SK-N-SH (cell line): Measurements from ENCODE around the gene OSBPL8.

ENCODE experiments used
- CTCF ChIP-seq: fragments of 200-600 bp; sonication (generic); IDR thresholded peaks from 2 replicates; pipeline ENCODE4 v1.6.1; 2017; ENCODE audit warnings: antibody characterized with exemption, mild to moderate bottlenecking, moderate library complexity
- EP300 ChIP-seq, 2 experiments: IDR thresholded peaks; 2 replicates each; pipeline versions ENCODE4 v1.4.0 to v1.6.1; 2012; ENCODE audit warnings: borderline replicate concordance in 1 of 2, low read depth in 1 of 2, low read length in 1 of 2
- EZH2phosphoT487 ChIP-seq: fragments of 200-600 bp; sonication (generic); IDR thresholded peaks from 2 replicates; pipeline ENCODE4 v1.6.1; 2017; ENCODE audit warnings: low read depth, mixed run types, mild to moderate bottlenecking, antibody characterized with exemption, moderate library complexity, borderline replicate concordance
- FOSL2 ChIP-seq: IDR thresholded peaks from 2 replicates; pipeline ENCODE4 v1.4.0; 2012; ENCODE audit warnings: low read depth, mild to moderate bottlenecking, moderate library complexity, borderline replicate concordance
- FOXM1 ChIP-seq: IDR thresholded peaks from 2 replicates; pipeline ENCODE4 v1.4.0; 2012; ENCODE audit warnings: low read depth, mild to moderate bottlenecking
- MAX ChIP-seq: IDR thresholded peaks from 2 replicates; pipeline ENCODE4 v1.4.0; 2012; ENCODE audit warnings: low read depth
- MEF2A ChIP-seq: IDR thresholded peaks from 2 replicates; pipeline ENCODE4 v1.4.0; 2012; ENCODE audit warnings: low read depth, borderline replicate concordance
- MXI1 ChIP-seq: IDR thresholded peaks from 2 replicates; pipeline ENCODE4 v1.6.1; 2012; ENCODE audit warnings: mild to moderate bottlenecking, low read depth, low read length, improper control_type of control experiment
- NFIC ChIP-seq: IDR thresholded peaks from 2 replicates; pipeline ENCODE4 v1.4.0; 2012; ENCODE audit warnings: borderline replicate concordance
- SIN3A ChIP-seq: IDR thresholded peaks from 2 replicates; pipeline ENCODE4 v1.6.1; 2012; ENCODE audit warnings: low read depth, mild to moderate bottlenecking, low read length, moderate library complexity, borderline replicate concordance
- TAF1 ChIP-seq: IDR thresholded peaks from 2 replicates; pipeline ENCODE4 v1.6.1; 2012; ENCODE audit warnings: low read depth, mild to moderate bottlenecking, low read length, moderate library complexity, borderline replicate concordance
- TCF12 ChIP-seq: IDR thresholded peaks from 2 replicates; pipeline ENCODE4 v1.4.0; 2012
- TEAD4 ChIP-seq: IDR thresholded peaks from 2 replicates; pipeline ENCODE4 v1.4.0; 2012; ENCODE audit warnings: mild to moderate bottlenecking, borderline replicate concordance; ENCODE audit not compliant: insufficient read depth
- YY1 ChIP-seq: IDR thresholded peaks from 2 replicates; pipeline ENCODE4 v1.4.0; 2012; ENCODE audit warnings: low read depth, mild to moderate bottlenecking

- TF ChIP-seq TEAD4 (no peak), TAF1 (no peak), EZH2phosphoT487 (no peak), CTCF (no peak), FOXM1 (no peak), MAX (no peak), MEF2A (no peak), SIN3A (no peak), NFIC (no peak), YY1 (no peak), MXI1 (no peak), EP300 (IDR thresholded peaks at IDR 0.05; ENCODE audit: borderline replicate concordance in 1 of 2, low read depth in 1 of 2, low read length in 1 of 2) (no peak), FOSL2 (no peak), TCF12 (no peak)
Observed at GRCh38 chr12:76462668-76463224, 96.8 kb downstream of the OSBPL8 start.
